ENCODE measurements around the gene CLIC6.

GRCh38 chr21:34743285-34743684, 74.5 kb downstream of the CLIC6 start:
- TF ChIP-seq POLR2AphosphoS5 (IDR thresholded peaks at IDR 0.05; ENCODE audit: low read depth, low read length) (no peak), POLR2A (IDR thresholded peaks at IDR 0.05; ENCODE audit: low read depth, low read length) (no peak)
